SK-N-SH (cell line): ENCODE results near the gene FOXM1. TPM values are rescaled to one million over a fixed set of nuclear protein-coding genes. Genes with fewer than 3 reads are reported as not detected.

Experiments
- CTCF ChIA-PET: fragments of 300-600, 350-600 bp; formaldehyde crosslinking; extraction: SDS; loops from one replicate; lab custom pipeline; 2021; lab: Yijun Ruan, JAX
- POLR2A ChIA-PET: fragments of 350-600 bp; sonication (Branson Sonifier 250); formaldehyde crosslinking; extraction: SDS; loops from one replicate; lab custom pipeline; 2020; ENCODE audit warnings: antibody characterized with exemption, inconsistent platforms; lab: Yijun Ruan, JAX
- DNase-seq: peaks from one replicate; pipeline ENCODE4 v3.0.0; 2012
- H2AFZ ChIP-seq: fragments of 200-600 bp; sonication (generic); 2 replicates; pipeline ENCODE4 v1.8.1; 2016; ENCODE audit warnings: antibody characterized with exemption, mild to moderate bottlenecking, low read depth
- H3F3A ChIP-seq: fragments of 200-600 bp; sonication (generic); replicated peaks from 2 replicates; pipeline ENCODE3; 2016; ENCODE audit warnings: antibody characterized with exemption, mild to moderate bottlenecking; ENCODE audit not compliant: insufficient read depth
- H3K27ac ChIP-seq, 2 experiments: fragments of 200-500 bp in 1 of 2; fragments of 200-600 bp in 1 of 2; sonication (Bioruptor generic) in 1 of 2; sonication (generic), shearing (Covaris generic) in 1 of 2; 2 replicates each; pipeline versions ENCODE4 v1.5.1 to v1.6.1; 2014 to 2016; ENCODE audit warnings: low read depth in 2 of 2, inconsistent platforms in 1 of 2, low read length in 1 of 2, mild to moderate bottlenecking in 1 of 2, mixed read lengths in 1 of 2
- H3K27me3 ChIP-seq: fragments of 200-600 bp; sonication (generic), shearing (Covaris generic); 2 replicates; pipeline ENCODE4 v1.6.1; 2016; ENCODE audit warnings: mixed run types; ENCODE audit not compliant: insufficient read depth
- H3K36me3 ChIP-seq, 2 experiments: fragments of 200-500 bp in 1 of 2; fragments of 200-600 bp in 1 of 2; sonication (Bioruptor generic) in 1 of 2; sonication (generic) in 1 of 2; replicated peaks in 1 of 2; 2 replicates each; pipeline versions ENCODE3 to v1.5.1; 2014 to 2016; ENCODE audit warnings: low read length in 1 of 2, mild to moderate bottlenecking in 1 of 2; ENCODE audit not compliant: insufficient read depth in 2 of 2, control insufficient read depth in 1 of 2
- H3K4me1 ChIP-seq, 2 experiments: fragments of 200-500 bp in 1 of 2; fragments of 200-600 bp in 1 of 2; sonication (Bioruptor generic) in 1 of 2; sonication (generic), shearing (Covaris generic) in 1 of 2; 2 replicates each; pipeline versions ENCODE4 v1.5.1 to v1.6.1; 2014 to 2016; ENCODE audit warnings: low read depth in 1 of 2, low read length in 1 of 2, mixed run types in 1 of 2; ENCODE audit not compliant: insufficient read depth in 2 of 2, control insufficient read depth in 1 of 2
- H3K4me2 ChIP-seq: fragments of 200-600 bp; sonication (generic), shearing (Covaris generic); 2 replicates; pipeline ENCODE4 v1.6.1; 2017; ENCODE audit warnings: mixed run types
- H3K4me3 ChIP-seq, 2 experiments: fragments of 200-500 bp in 1 of 2; fragments of 200-600 bp in 1 of 2; sonication (Bioruptor generic) in 1 of 2; sonication (generic), shearing (Covaris generic) in 1 of 2; 2 replicates each; pipeline versions ENCODE4 v1.5.1 to v1.8.1; 2014 to 2016; ENCODE audit warnings: low read depth in 2 of 2, inconsistent platforms in 1 of 2, low read length in 1 of 2, mild to moderate bottlenecking in 1 of 2, mixed read lengths in 1 of 2, moderate library complexity in 1 of 2
- H3K79me2 ChIP-seq: fragments of 200-600 bp; sonication (generic); 2 replicates; pipeline ENCODE4 v1.8.1; 2017; ENCODE audit warnings: mild to moderate bottlenecking; ENCODE audit not compliant: insufficient read depth
- H3K9ac ChIP-seq: fragments of 200-600 bp; sonication (generic); 2 replicates; pipeline ENCODE4 v1.6.1; 2017; ENCODE audit warnings: mixed run types
- H3K9me2 ChIP-seq: fragments of 200-600 bp; sonication (generic); 2 replicates; pipeline ENCODE4 v1.6.1; 2017; ENCODE audit warnings: mixed run types
- H3K9me3 ChIP-seq: fragments of 200-600 bp; sonication (generic); 2 replicates; pipeline ENCODE4 v1.6.1; 2017; ENCODE audit warnings: mixed run types, mild to moderate bottlenecking, moderate library complexity
- H4K20me1 ChIP-seq: fragments of 200-600 bp; sonication (generic); 2 replicates; pipeline ENCODE4 v1.6.1; 2017; ENCODE audit warnings: mild to moderate bottlenecking, mixed run types; ENCODE audit not compliant: insufficient read depth
- CTCF ChIP-seq: fragments of 200-600 bp; sonication (generic); IDR thresholded peaks from 2 replicates; pipeline ENCODE4 v1.6.1; 2017; ENCODE audit warnings: antibody characterized with exemption, mild to moderate bottlenecking, moderate library complexity
- ELF1 ChIP-seq: IDR thresholded peaks from 2 replicates; pipeline ENCODE4 v1.4.0; 2012
- EP300 ChIP-seq, 2 experiments: IDR thresholded peaks; 2 replicates each; pipeline versions ENCODE4 v1.4.0 to v1.6.1; 2012; ENCODE audit warnings: borderline replicate concordance in 1 of 2, low read depth in 1 of 2, low read length in 1 of 2
- EZH2phosphoT487 ChIP-seq: fragments of 200-600 bp; sonication (generic); IDR thresholded peaks from 2 replicates; pipeline ENCODE4 v1.6.1; 2017; ENCODE audit warnings: low read depth, mixed run types, mild to moderate bottlenecking, antibody characterized with exemption, moderate library complexity, borderline replicate concordance
- IRF3 ChIP-seq: fragments of 150-350 bp; IDR thresholded peaks from 2 replicates; pipeline ENCODE4 v1.6.1; 2016; ENCODE audit warnings: mild to moderate bottlenecking, low read depth, low read length
- JUND ChIP-seq: IDR thresholded peaks from 2 replicates; pipeline ENCODE4 v1.4.0; 2012
- MEF2A ChIP-seq: IDR thresholded peaks from 2 replicates; pipeline ENCODE4 v1.4.0; 2012; ENCODE audit warnings: low read depth, borderline replicate concordance
- PBX3 ChIP-seq: IDR thresholded peaks from 2 replicates; pipeline ENCODE4; 2012
- POLR2AphosphoS5 ChIP-seq: IDR thresholded peaks from 2 replicates; pipeline ENCODE4 v1.6.1; 2012; ENCODE audit warnings: low read depth, low read length
- RCOR1 ChIP-seq: fragments of 150-350 bp; IDR thresholded peaks from 2 replicates; pipeline ENCODE4 v1.6.1; 2017; ENCODE audit warnings: antibody characterized with exemption, low read length
- RXRA ChIP-seq: IDR thresholded peaks from 2 replicates; pipeline ENCODE4 v1.4.0; 2012; ENCODE audit warnings: low read depth, mild to moderate bottlenecking, borderline replicate concordance
- SIN3A ChIP-seq: IDR thresholded peaks from 2 replicates; pipeline ENCODE4 v1.6.1; 2012; ENCODE audit warnings: low read depth, mild to moderate bottlenecking, low read length, moderate library complexity, borderline replicate concordance
- SMC3 ChIP-seq: IDR thresholded peaks from 2 replicates; pipeline ENCODE4 v1.6.1; 2012; ENCODE audit warnings: low read depth, low read length, improper control_type of control experiment
- TAF1 ChIP-seq: IDR thresholded peaks from 2 replicates; pipeline ENCODE4 v1.6.1; 2012; ENCODE audit warnings: low read depth, mild to moderate bottlenecking, low read length, moderate library complexity, borderline replicate concordance
- USF2 ChIP-seq: fragments of 150-350 bp; IDR thresholded peaks from 2 replicates; pipeline ENCODE4 v1.6.1; 2017; ENCODE audit warnings: antibody characterized with exemption, low read length, low read depth, borderline replicate concordance
- YY1 ChIP-seq: IDR thresholded peaks from 2 replicates; pipeline ENCODE4 v1.4.0; 2012; ENCODE audit warnings: low read depth, mild to moderate bottlenecking
- ZBTB33 ChIP-seq: IDR thresholded peaks from 2 replicates; pipeline ENCODE4 v1.4.0; 2012; ENCODE audit warnings: low read depth, borderline replicate concordance
- WGBS: methylation state at CpG from one replicate; pipeline ENCODE4 v1.1.6; 2017; ENCODE audit warnings: low lambda C conversion rate; 5-methylcytosine and 5-hydroxymethylcytosine counted together
- polyA plus RNA-seq, 3 experiments: library from polyadenylated mRNA; depleted of rRNA; stranded (reverse); fragments of >200 nt; gene quantifications; 2 replicates each; pipeline ENCODE4 v1.2.3, GENCODE V29; 2012

The FOXM1 gene
- polyA plus RNA-seq, 1 of the 3 experiments (the other 2 are of a cell fraction): 29.9 TPM

GRCh38 chr12:2895511-2895910 is 18.5 kb upstream of the FOXM1 start:
- ChIA-PET POLR2A (no interaction called here), CTCF (interaction anchor here (1.2 to 1.6 kb wide), 2 partner anchors 10 to 49 kb away, joined by 4 to 8 read pairs; no protein-coding TSS in a partner anchor)

GRCh38 chr12:2895051-2895451 is 18.1 kb upstream of the FOXM1 start:
- Histone ChIP-seq H3K79me2 (peaks cover 91% of the 10 kb centered on the region), H3K9me3 (no peaks in the 10 kb centered on the region), H2AFZ (no peak overlapping the region), H3K4me1 (peaks cover 7 to 25% of the 10 kb centered on the region in 2 experiments; a peak in 2 of 4 replicates), H3K27ac (no peak overlapping the region; a peak in 1 of 4 replicates), H3F3A (peaks cover 23% of the 10 kb centered on the region), H3K4me2 (no peak overlapping the region), H3K27me3 (no peaks in the 10 kb centered on the region), H3K9me2 (no peaks in the 10 kb centered on the region), H3K9ac (no peak overlapping the region), H4K20me1 (peaks cover 52% of the 10 kb centered on the region), H3K36me3 (peaks cover 0 to 6% of the 10 kb centered on the region in 2 experiments), H3K4me3 (no peak overlapping the region)
- CTCF ChIA-PET: interaction anchor here (1.0 to 1.6 kb wide), 3 partner anchors 10 to 50 kb away, joined by 3 to 8 read pairs (median 4); no protein-coding TSS in a partner anchor
- peak; percentile 16 for DNase-seq
- POLR2A ChIA-PET: interaction anchor here (0.6 kb wide), 1 partner anchor 183 kb away, joined by 4 read pairs; no protein-coding TSS in a partner anchor
- WGBS: 75% methylated on average over 2 of the region's 2 CpGs
- TF ChIP-seq EP300 (IDR thresholded peaks at IDR 0.05; ENCODE audit: borderline replicate concordance in 1 of 2, low read depth in 1 of 2, low read length in 1 of 2) (no peak), USF2 (no peak), EZH2phosphoT487 (no peak), SIN3A (no peak), PBX3 (no peak), JUND (no peak), CTCF (no peak), IRF3 (no peak), RCOR1 (no peak), POLR2AphosphoS5 (no peak), YY1 (no peak), MEF2A (no peak), TAF1 (no peak)

More at GRCh38 chr12:2895511-2895910, 18.5 kb upstream of the FOXM1 start:
- TF ChIP-seq RXRA (no peak), SMC3 (no peak), ZBTB33 (no peak), ELF1 (no peak), MEF2A (no peak), SIN3A (no peak)
- TF ChIP-seq, all 33 proteins: peak for 0
- H3K9me3 ChIP-seq: no peaks in the 10 kb centered on the region
- H3K27ac ChIP-seq: no peak overlapping the region
- no peak overlapping the region for H3K4me2 ChIP-seq
- no peaks in the 10 kb centered on the region for H3K9me2 ChIP-seq
- 86% methylated on average over 2 of the region's 2 CpGs for WGBS
- peaks cover 0 to 6% of the 10 kb centered on the region in 2 experiments for H3K36me3 ChIP-seq
- no peaks in the 10 kb centered on the region for H3K27me3 ChIP-seq
- H3K9ac ChIP-seq: no peak overlapping the region
- peaks cover 94% of the 10 kb centered on the region for H3K79me2 ChIP-seq
- H3K4me3 ChIP-seq: no peak overlapping the region
- DNase-seq: no peak
- H3F3A ChIP-seq: peaks cover 23% of the 10 kb centered on the region
- peaks cover 5 to 22% of the 10 kb centered on the region in 2 experiments; a peak in 2 of 4 replicates for H3K4me1 ChIP-seq
- no peak overlapping the region for H2AFZ ChIP-seq
- peaks cover 56% of the 10 kb centered on the region for H4K20me1 ChIP-seq
